ENCODE results near the gene LRMDA.

The LRMDA gene

DNA sequence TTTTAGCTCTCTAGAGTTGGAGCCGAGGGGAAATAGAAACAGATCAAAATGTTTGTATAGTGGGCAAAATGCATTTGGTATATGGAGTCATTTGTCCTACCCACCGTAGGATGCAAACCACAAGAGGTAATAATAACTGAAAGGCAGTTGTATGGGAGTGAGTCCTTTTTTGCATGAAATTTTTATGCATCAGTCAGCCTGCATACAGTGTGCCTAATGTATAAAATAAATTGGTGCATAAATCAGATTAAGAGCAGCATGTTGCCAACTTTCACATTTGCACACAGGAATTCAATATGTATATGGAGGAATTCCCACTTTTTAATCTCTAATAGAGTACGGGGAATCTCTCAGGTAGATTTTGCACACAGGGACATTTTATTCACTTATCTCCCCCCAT, 262.8 kb downstream of the LRMDA start:
- TF ChIP-seq, protein P1, sequence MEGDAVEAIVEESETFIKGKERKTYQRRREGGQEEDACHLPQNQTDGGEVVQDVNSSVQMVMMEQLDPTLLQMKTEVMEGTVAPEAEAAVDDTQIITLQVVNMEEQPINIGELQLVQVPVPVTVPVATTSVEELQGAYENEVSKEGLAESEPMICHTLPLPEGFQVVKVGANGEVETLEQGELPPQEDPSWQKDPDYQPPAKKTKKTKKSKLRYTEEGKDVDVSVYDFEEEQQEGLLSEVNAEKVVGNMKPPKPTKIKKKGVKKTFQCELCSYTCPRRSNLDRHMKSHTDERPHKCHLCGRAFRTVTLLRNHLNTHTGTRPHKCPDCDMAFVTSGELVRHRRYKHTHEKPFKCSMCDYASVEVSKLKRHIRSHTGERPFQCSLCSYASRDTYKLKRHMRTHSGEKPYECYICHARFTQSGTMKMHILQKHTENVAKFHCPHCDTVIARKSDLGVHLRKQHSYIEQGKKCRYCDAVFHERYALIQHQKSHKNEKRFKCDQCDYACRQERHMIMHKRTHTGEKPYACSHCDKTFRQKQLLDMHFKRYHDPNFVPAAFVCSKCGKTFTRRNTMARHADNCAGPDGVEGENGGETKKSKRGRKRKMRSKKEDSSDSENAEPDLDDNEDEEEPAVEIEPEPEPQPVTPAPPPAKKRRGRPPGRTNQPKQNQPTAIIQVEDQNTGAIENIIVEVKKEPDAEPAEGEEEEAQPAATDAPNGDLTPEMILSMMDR (IDR thresholded peaks at IDR 0.05; ENCODE audit: low read depth, low read length, missing control alignments): no peak
- no peak overlapping the region for H3K4me3 ChIP-seq (ENCODE audit: low read depth, low read length)
- DNase-seq (ENCODE audit: low read depth): no peak

DNA sequence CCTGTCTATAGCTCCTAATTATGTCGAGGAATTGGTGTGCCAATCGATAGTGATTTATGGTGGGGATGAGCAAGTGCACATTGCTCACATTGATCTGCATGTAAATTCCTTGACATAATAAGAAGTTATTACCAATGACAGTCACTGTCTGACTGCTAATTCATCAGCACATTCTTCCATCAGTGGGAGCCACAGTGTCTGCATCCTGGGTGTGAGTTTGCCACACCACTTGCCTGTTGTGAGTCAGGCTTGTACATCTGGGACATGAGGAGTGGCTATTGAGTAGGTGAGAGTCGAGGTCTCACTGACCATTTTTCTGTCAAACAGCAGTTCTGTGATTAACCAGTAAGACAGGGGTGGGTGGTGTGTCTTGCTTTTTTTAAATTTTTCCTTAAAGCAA, 263.4 kb downstream of the LRMDA start:
- TF ChIP-seq, protein P1 (IDR thresholded peaks at IDR 0.05; ENCODE audit: low read depth, low read length, missing control alignments): no peak
- no peak overlapping the region for H3K4me3 ChIP-seq (ENCODE audit: low read depth, low read length)
- DNase-seq (ENCODE audit: low read depth): no peak

DNA sequence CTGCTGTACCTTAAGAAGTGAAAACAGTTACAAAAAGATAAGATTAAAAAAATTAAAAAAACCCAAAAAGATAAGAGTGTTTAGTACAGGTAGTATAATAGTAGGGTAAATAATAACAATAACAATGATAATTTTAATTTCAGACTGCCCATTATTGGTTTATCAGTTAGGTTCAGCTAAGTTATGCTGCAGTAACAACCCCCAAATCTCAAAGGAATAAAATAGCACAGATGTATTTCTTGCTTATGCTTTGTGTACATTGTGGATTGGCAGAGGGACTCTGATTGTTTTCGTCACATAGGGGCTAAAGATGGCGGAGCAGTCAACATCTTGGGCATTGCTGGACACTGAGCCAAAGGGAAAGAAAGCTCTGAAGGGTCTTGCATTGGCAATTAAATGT, 264.6 kb downstream of the LRMDA start:
- TF ChIP-seq, protein P1 (IDR thresholded peaks at IDR 0.05; ENCODE audit: low read depth, low read length, missing control alignments): no peak

DNA sequence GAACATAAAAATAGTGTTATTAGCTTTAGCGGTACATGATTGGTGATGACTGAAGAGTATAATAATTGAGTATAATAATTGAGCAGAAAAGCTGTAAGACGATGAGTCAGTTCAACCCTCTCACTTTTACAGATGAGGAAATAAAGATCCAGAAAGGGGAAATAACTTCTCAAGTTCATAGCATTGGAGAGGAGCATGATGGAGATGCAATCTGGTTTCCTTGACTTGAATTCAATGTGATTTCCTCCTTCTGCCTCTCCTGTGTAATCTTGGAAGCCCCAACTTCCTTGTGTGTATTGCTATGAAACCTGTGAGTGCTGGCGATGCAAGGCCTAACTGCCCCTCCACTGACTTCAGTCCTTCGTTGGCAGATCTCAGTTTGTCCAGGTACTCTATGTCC, 265.1 kb downstream of the LRMDA start:
- no peak overlapping the region for H3K4me3 ChIP-seq (ENCODE audit: low read depth, low read length)
- DNase-seq (ENCODE audit: low read depth): no peak
- TF ChIP-seq, protein P1 (IDR thresholded peaks at IDR 0.05; ENCODE audit: low read depth, low read length, missing control alignments): no peak

More for the DNA sequence above, 264.6 kb downstream of the LRMDA start:
- no peak for DNase-seq (ENCODE audit: low read depth)
- no peak overlapping the region for H3K4me3 ChIP-seq (ENCODE audit: low read depth, low read length)

DNA sequence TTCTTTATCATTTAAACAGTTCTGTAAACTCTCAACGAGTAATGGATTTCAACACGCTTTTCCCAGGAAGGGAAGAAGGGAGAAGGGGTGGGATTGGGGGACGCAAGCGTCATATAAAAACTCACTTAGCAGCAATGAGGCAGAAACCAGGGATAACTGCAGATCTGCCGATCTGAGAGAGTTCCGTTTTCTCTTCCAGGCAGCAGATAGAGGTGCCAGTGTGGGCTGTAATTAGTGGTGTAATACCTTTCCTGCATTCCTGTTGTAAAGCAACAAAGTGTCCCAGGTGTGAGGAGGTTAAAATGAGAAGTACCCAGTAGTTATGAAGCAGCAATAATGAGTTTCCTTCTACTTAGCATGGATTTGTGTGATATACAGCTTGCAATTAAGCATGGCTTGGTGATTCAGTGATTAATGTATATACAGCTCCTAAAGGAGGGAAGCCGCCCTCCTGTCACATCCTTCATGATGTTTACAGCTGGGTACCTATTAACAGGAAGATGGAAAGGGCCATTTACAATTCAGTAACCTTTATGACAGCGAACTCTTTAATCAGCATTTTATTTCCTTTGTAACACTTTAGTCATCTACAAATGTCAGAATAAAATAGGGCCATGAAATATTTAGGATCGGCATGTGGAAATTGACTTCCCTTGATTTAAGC, 271.9 kb downstream of the LRMDA start:
- H3K4me3 ChIP-seq (ENCODE audit: low read depth, low read length): no peak overlapping the region
- TF ChIP-seq, protein P1 (IDR thresholded peaks at IDR 0.05; ENCODE audit: low read depth, low read length, missing control alignments): no peak
- DNase-seq (ENCODE audit: low read depth): no peak

DNA sequence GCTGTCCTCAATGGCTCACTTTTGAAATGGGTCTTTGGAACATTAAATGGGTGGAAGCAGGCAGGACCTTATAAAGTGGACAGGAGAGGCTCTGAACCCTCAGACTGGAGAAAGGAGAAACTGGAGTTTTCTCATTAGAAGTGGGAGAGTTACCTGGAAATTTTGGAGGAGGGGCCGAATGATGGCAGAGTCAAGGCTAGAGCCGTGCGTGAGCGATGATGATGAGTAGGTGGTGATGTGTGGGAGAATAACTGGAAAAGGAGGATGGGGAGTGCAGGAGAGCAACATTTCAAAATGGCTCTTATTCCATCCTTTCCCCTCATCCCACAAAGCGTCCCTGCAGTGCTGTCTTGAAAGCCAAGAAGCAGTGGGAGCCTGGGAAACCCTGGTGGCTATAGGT, 274.0 kb downstream of the LRMDA start:
- no peak overlapping the region for H3K4me3 ChIP-seq (ENCODE audit: low read depth, low read length)
- no peak for DNase-seq (ENCODE audit: low read depth)
- TF ChIP-seq, protein P1 (IDR thresholded peaks at IDR 0.05; ENCODE audit: low read depth, low read length, missing control alignments): no peak
